HG03571 (cell line): Measurements from ENCODE around the gene MTFP1.
"Not testable (repeated sequence)": the region's sequence is repeated elsewhere in the genome, so short reads cannot be mapped to it uniquely, and the experiment has no call there.

Experiments used
- ATAC-seq: cut with Tn5 transposase; IDR thresholded peaks from one replicate; pipeline ENCODE4 v1.9.1; 2021; ENCODE audit not compliant: unreplicated experiment

Gene MTFP1

GRCh38 chr22:30452861-30453260, 27.3 kb downstream of the MTFP1 start:
- ATAC-seq = no peak

- no peak for ATAC-seq
Observed at GRCh38 chr22:30453731-30454510, 28.4 kb downstream of the MTFP1 start.

DNA sequence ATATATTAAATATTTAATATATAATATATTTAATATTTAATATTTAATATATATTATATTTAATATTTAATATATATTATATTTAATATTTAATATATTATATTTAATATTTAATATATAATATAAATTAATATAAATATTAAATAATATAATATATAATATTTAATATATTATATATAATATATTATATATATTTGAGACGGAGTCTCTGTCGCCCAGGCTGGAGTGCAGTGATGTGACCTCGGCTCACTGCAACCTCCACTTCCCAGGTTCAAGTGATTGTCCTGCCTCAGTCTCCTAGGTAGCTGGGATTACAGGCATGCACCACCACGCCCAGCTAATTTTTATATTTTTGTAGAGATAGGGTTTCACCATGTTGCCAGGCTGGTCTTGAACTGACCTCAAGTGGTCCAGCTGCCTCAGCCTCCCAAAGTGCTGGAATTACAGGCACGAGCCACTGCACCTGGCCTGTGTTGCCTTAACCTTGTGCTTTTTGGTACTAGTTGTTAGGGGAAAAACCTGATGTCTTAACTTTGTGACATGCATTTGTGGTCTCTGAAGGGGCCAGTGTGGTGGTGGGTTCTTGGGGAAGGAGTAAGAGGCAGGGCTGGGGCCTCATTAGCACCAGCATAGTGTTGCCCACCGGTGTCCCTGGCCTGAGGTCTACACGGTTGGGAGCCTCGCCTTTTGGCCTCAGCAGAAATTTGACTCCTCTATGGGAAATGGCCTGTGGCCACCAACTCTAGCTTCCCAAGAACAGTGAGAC, 29.7 kb downstream of the MTFP1 start:
- no peak for ATAC-seq

GRCh38 chr22:30457981-30458380, 32.4 kb downstream of the MTFP1 start:
- ATAC-seq = no peak

DNA sequence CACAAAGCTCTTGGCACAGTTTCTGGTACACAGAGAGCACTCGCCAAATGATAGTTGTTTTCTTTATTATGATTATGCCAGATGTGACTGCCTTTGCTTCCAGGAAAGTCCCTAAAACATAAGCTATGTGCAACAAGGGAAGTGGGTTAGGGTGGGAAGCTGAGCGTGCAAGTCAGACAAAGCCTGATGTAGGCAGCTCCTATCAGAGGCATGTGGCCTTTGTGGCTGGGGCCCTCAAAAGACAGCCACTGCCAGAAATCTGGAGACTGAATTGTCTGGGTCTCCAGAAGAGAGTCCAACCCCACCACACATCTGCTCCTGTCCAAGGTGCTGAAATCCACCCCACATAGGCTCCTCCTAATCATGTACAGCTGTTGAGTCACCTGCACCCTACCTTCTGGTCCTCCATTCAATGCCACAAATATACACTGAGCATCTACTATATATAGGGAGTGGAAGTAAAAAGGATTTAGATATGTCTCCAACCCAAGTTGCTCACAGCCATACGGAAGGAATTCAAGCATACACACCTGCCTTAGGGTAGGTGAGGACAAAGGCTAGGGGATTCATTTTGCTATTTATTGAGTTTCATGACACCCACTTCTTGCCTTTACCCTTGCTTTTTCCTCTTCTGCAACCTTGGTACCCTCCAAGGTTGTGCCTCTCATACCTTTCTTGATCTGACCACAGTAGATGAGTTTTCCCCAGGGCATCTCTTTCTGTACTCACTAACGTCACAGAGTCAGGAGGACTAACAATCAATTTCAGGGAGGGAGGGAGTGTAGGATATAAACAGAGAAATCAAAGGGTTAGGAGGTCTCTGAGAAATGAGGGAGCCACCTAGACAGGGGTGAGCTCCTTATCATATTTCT, 33.8 kb downstream of the MTFP1 start:
- ATAC-seq = no peak

DNA sequence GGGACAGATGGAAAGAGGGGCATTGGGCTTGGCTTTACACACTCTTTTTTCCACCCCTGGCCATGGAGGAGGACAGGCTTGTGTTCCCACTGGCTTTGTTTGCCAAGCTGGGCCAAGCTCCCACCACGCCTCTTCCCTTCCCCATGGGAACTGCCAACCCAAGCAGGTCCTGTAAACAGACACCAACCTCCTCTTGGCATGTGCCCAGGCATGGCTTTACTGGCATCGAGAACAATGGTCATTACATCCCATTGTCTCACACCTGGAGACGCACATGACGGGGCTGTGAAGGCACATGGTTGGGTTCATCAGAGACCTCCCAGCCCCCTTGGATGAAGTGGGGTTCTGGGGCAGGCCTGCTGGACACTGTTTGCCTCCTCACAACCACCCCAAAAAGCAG, 34.6 kb downstream of the MTFP1 start:
- ATAC-seq = no peak

- not testable (repeated sequence) for ATAC-seq
Observed at GRCh38 chr22:30460555-30460954, 35.0 kb downstream of the MTFP1 start.

DNA sequence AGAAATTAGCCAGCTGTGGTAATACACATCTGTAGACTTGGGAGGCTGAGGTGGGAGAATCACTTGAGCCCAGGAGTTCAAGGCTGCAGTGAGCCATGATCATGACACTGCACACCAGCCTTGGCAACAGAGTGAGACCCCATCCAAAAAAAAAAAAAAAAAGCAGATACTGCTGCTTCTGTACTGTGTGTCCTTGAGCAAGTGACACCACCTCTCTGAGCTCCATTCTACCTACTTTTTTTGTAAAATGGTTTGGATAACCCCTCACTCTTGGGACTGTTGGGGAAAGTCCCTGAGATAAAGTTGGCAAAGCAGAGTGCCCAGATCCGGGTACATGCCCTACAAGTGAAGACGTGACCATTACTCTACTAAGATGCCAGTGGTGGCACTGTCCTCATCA, 43.6 kb downstream of the MTFP1 start:
- no peak for ATAC-seq

DNA sequence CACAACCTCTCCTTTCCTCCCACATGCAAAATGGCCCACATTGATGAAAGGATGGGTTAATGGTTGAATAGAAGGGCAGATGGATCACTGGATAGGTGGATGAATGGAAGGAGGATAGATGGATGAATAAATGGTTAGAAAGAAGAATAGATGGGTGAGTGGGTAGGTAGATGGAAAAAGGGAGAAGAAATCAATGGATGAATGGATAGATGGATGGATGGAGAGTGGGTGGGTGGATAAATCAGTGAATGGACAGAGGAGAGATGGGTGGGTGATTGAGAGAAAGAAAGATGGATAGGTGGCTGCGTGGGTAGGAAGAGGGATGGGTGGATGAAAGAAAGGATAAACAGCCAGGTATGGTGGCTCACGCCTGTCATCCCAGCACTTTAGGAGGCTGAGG, 45.1 kb downstream of the MTFP1 start:
- no peak for ATAC-seq

DNA sequence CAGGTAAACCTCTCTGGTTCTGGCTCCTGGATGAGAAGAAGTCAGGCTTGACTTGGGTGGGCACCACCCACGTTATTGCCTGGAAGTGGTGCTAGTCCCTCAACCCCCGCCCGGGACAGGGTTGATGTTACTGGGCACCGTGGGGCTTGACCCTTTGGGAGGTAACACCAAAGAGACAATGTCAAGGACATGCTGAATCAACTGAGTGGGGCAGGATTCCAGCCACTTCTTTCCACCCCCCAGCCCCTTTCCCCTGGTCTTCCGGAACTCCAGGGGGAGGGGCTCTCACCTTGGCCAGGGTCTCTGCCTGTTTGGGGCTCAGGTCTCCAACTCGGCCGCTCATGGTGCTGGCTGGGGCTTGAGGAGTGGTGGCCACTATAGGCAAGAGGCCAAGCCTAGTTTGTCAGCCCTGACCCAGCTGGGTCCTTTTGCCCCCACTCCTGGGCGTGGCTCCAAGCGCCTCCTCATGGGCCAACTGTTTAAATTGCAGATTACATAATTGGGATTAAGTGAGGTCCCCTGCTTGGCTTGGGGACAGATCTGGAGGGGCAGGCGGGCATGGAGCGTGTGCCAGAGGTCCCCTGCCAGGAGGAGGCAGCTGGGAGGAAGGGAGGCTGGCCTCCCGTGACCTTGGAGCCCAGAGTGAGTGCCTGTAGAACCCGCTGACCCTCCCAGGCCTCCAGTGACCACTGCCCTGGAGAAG, 46.2 kb downstream of the MTFP1 start, which contains the start of gene SEC14L3:
SEC14L3 (minus strand) TSS at position 402 of the 703 bp plus-strand sequence; CDS start at position 343, 59 bp downstream.
- ATAC-seq = no peak

DNA sequence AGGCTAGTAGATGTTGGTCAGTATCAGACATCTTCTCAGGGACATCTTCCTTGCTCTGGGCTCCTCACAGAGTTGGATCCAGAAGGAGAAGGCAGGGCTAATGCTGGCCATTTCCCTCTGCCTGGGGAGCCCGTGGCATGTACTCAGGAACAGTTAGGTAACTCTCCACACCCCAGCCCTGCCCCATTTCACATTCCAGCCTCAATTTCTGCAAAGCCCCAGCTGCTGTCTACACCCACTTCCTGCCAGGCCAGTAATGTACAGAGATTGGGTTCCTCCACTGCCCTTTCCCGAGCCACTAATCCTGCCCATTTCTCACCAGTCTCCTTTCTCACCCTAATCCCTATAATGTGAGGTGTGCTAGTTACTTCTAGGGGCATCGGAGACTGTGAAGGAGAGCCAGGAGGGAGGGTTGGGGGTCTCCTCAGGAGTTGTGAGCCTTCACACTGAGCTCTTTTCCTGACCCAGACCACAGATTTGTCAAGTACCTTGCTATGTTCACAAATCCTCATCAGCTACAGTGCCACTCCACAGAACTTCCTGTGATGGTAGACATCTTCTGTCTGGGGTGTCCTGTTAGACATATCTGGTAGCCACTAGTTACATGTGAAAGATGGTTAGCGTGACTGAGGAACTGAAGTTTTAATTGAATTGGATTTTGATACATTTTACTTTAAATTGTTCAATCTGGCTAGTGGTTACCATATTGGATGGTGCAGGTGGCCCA, 47.6 kb downstream of the MTFP1 start:
- no peak for ATAC-seq

DNA sequence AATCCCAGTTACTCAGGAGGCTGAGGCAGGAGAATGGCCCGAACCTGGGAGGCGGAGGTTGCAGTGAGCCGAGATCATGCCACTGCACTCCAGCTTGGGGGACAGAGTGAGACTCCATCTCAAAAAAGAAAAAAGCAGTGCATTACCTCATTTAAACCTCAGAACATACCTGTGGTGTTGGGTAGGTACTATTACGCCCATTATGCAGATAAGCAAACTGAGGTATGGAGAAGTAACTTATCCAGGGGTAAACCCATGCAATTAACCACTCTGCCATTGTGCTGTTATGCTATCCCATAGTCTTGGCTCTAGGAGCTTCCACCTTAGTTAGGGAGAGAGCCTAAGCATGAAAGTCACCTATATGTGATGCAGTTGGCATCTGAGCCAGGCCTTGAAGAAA, 48.6 kb downstream of the MTFP1 start:
- no peak for ATAC-seq

- no peak for ATAC-seq
Observed at GRCh38 chr22:30474683-30475424, 49.3 kb downstream of the MTFP1 start.
